GM21390 (cell line): ENCODE measurements around the gene AFF2.

Experiments
- ATAC-seq: cut with Tn5 transposase; IDR thresholded peaks from one replicate; pipeline ENCODE4 v1.9.1; 2021; ENCODE audit not compliant: unreplicated experiment

AFF2 gene

GRCh38 chrX:148535639-148536038, 35.2 kb downstream of the AFF2 start:
- ATAC-seq: no peak

- no peak for ATAC-seq
Observed at GRCh38 chrX:148536961-148537360, 36.5 kb downstream of the AFF2 start.

GRCh38 chrX:148537556-148538182, 37.3 kb downstream of the AFF2 start:
- no peak for ATAC-seq

GRCh38 chrX:148538582-148538981, 38.2 kb downstream of the AFF2 start:
- ATAC-seq: no peak

- ATAC-seq: no peak
Observed at GRCh38 chrX:148540114-148540513, 39.7 kb downstream of the AFF2 start.

- ATAC-seq: no peak
Observed at GRCh38 chrX:148540671-148541583, 40.5 kb downstream of the AFF2 start.

- no peak for ATAC-seq
Observed at GRCh38 chrX:148541584-148541940, 41.1 kb downstream of the AFF2 start.

GRCh38 chrX:148542481-148543255, 42.3 kb downstream of the AFF2 start:
- ATAC-seq: no peak

GRCh38 chrX:148552775-148553174, 52.4 kb downstream of the AFF2 start:
- no peak for ATAC-seq

GRCh38 chrX:148555101-148555500, 54.7 kb downstream of the AFF2 start:
- ATAC-seq: no peak

GRCh38 chrX:148555571-148556243, 55.3 kb downstream of the AFF2 start:
- ATAC-seq: no peak

GRCh38 chrX:148556498-148556897, 56.1 kb downstream of the AFF2 start:
- no peak for ATAC-seq

- ATAC-seq: no peak
Observed at GRCh38 chrX:148562846-148563245, 62.4 kb downstream of the AFF2 start.

- ATAC-seq: no peak
Observed at GRCh38 chrX:148567229-148567628, 66.8 kb downstream of the AFF2 start.

- no peak for ATAC-seq
Observed at GRCh38 chrX:148567779-148568178, 67.4 kb downstream of the AFF2 start.

GRCh38 chrX:148568763-148569162, 68.3 kb downstream of the AFF2 start:
- ATAC-seq: no peak

GRCh38 chrX:148572337-148572736, 71.9 kb downstream of the AFF2 start:
- ATAC-seq: no peak

- no peak for ATAC-seq
Observed at GRCh38 chrX:148573119-148573518, 72.7 kb downstream of the AFF2 start.

GRCh38 chrX:148574237-148574973, 74.0 kb downstream of the AFF2 start:
- ATAC-seq: no peak

GRCh38 chrX:148576396-148576795, 76.0 kb downstream of the AFF2 start:
- ATAC-seq: no peak
